GM19452 (cell line): ENCODE measurements around the gene HS3ST3A1.
"Not testable (repeated sequence)": the region's sequence is repeated elsewhere in the genome, so short reads cannot be mapped to it uniquely, and the experiment has no call there.

Source experiments
- ATAC-seq: cut with Tn5 transposase; IDR thresholded peaks from one replicate; pipeline ENCODE4 v1.9.1; 2021; ENCODE audit not compliant: unreplicated experiment

HS3ST3A1 gene

DNA sequence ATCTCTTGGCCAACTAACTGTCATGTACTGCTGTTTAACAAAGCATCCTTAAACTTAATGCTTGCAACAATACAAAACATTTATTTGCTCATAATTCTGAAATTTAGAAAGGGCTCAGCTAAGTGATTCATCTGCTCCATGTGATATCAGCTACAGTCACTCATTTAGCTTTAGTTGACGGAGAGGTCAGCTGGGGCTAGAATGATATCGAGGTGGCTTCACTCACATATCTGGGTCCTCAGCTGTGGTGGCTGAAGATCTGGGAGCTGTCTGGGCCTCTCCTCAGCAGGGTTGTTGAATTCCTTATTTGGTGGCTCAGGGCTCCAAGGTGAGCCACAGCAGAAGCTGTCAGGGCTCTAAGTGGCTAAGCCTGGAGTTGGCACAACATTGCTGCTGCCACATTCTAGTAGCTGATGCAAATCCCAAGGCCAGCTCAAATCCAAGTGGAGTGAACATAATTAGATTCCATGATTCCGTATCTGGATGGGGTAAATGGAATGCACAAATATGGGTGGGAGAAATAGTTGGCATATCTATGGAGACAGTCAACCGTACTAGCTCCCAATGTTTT lies 62.8 kb downstream of the HS3ST3A1 start:
- ATAC-seq: no peak

DNA sequence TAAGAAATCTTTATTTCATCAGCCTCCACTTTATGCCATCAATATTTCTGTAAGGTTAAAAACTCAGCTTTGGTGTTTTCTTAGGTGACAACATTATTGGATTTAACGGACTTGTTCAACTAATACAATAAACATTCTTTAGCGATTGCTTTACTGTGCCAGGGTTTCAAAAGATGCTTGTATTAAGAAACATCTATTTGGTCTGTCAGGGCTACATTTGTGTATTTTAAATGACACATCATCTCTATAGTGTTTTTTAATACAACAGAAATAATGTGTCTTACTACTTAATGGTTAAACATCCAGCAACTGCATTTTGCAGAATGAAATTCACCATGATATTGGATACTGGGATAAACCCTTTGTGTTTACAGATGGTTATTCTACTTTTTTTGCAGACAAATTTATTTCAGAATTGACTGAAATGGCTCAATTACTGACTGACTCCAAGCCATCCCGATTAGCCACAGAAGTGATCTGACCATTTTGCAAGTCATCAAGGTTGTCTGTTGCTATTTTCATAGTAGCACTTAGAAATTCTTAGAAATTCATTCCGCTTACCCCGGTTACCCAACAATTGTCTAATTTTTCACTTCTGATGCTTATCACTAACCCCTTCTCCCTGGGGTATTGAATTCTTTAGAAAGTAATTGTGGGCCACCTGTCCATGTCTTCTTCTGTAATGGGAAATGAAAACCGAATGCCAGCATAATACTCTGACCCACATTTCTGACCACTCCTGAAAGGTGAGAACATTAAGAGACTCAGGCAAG lies 63.7 kb downstream of the HS3ST3A1 start:
- no peak for ATAC-seq

DNA sequence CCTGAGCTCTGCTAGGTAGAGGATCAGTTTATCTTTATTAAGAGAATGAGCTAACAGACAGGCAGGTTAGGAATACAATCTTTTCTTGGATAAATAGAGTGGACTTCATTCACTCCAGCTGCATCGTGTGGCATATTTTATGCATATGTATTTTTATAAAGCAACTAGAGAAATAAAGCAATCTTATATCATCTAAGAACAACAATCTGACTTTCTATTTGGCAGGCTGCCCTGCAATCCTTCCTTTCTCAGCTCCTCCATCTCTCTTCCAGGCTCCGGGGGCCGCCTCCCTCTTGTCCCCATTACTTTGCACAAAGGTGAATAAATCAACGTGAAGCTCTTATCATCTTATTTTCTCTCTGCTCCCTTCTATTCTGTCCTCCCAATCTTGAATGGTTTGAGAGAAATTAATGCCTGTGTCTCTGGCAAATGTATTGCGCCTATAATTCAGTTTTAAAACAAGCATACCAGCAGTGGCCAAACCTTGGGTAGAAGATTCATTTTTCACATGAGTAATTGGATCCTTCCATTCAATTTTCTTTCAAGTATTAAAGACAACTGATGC lies 64.5 kb downstream of the HS3ST3A1 start:
- ATAC-seq: no peak

DNA sequence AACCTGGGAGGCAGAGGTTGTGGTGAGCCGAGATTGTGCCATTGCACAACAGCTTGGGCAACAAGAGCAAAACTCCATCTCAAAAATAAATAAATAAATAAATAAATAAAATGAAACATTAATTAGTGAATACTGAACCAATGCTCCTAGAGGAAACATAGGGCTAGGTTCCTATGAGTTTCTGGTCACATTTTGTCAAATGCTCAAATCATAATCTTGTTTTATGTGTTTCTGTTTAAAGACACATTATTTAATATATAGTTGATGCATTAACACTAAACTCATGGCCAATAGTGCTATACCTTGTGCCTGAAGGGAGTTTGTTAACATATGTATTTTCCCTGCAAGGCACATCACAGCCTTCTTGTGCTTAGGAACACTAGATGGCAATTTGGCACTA lies 66.8 kb downstream of the HS3ST3A1 start:
- no peak for ATAC-seq

DNA sequence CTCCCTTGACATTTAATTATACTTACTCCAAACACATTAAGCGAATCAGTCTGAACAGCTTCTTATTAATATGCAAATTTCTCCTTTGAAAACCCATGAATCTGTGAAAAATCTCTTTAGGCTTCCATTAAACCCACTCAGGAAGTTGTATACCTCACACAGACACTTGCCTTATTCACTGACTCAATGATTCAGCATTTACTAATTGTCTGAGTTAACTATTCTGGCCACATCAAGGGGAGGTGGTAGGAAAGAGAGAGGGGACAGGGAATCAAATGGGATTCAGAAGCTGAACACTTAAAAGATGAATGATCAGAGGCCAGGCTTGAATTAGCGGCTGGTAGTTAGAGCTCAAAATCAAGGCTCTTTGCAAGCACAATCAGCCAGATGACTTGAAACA lies 70.0 kb downstream of the HS3ST3A1 start:
- no peak for ATAC-seq

- ATAC-seq: no peak
Measured at GRCh38 chr17:13525876-13526275, 75.9 kb downstream of the HS3ST3A1 start.

DNA sequence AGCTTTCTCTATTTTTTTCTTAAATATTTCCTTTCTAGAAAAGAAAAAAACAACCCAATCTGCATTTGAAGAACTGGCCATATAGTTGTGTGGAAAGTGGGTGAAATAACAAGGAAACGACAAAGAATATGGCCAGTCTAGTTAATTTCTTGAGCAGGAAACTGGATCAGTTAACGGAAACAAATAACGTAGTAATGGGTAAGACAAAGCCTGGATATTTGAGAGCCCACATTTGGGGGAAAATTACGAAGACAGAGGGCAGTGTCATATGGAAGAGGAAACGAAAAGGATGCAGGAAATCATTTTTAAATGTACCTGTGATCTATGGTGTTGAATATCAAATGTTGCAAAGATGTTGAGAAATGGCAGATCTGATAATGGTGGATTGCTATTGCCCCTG lies 78.6 kb downstream of the HS3ST3A1 start:
- ATAC-seq: no peak

- no peak for ATAC-seq
Measured at GRCh38 chr17:13522749-13523148, 79.0 kb downstream of the HS3ST3A1 start.

DNA sequence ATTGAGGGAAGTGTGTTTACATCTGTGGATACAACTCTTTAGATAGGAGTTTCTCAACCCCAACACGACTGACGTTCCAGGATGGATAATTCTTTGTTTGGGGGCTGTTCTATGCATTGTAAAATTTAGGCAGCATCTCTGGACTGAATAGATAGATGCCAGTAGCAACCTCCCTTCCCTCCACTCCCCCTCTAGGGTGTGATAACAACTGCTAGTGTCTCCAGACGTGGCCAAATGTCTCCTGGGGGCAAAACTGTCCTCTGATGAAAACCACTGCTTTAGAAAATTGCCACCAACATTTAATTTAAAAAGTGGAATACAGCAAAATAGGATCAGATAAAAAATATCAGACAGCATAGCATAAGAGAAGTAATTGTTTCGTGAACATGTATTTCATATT lies 79.9 kb downstream of the HS3ST3A1 start:
- ATAC-seq: no peak

DNA sequence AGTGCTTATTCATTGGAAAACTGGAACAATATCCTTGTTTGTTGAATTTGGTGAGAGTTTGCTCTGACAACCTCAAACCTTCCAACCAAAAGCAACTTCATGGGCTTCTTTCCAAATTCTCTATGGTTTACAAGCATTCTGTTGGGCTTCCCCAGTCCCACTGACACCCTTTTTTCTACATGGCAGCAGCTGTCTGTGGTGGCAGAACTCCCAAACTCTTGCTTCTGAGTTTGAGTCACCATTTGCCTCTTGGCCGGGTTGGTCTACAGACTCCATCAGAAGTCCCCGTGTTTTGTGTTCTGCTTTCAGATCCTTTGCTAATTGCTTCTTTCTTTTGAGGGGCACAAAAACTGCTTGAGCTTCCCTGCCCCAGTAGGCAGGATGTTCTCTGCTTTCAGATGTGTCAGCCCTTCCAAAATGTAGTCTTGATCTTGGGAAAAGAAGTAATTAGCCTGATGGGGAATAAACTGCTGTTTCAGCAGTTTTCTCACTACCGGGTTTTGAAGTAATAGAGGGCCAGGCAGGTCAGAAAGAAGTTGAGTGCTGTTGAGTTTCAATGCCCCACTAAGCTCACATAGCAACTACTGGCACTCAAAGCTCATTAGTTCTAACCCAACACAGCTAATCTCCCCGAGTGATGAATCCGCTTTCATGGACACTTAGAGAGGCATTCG lies 80.7 kb downstream of the HS3ST3A1 start:
- no peak for ATAC-seq

DNA sequence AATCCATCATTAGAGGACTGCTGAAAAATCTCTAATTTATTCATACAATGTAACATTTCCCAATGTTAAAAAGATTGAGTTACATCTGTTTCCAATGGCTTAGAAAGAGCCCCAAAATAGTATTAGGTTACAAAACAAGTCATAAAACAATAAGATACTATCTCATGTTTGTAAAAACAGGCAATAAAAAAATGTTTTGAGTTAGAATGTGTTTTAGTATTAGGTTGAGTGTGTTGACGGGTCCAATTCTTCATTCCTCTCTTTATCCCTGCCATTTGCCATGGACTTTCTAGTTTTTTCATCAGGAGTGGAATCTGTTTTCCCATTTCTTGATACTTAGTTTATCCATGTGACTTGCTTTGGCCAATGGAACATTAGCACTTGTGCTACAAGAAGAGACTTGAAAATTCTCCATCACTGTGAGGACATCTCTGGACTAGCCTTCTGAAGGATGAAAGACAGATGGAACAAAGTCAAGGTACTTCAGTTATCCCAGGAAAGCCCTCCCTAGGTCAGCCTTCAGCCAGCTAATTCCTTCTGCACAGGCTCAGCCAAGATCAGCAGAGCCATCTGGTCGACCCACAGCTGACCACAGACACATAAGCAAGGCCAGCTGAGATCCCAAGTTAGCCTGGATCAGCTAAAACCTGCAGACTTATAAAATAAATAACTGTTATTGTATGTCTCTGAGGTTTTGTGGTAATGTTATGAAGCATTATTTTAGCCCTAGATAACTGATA lies 83.3 kb downstream of the HS3ST3A1 start:
- no peak for ATAC-seq

DNA sequence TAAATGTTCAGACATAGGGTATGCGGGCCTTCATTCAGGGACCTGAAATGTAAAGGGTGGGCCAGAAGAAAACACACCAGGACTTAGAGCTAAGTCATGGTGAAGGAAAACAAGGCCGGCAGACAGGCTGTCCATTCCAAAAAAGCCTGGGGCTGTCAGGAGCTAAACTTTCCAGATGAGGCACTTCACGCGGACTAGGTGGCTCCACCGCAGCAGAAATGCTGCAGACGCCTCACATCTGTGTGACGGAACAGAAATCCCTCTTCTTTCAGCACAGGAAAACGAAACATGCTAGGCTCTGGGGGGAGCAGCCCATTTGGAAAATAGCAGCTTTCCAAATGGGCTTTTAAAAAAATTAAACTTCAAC lies 88.7 kb downstream of the HS3ST3A1 start:
- no peak for ATAC-seq

GRCh38 chr17:13510062-13510461 lies 91.7 kb downstream of the HS3ST3A1 start:
- ATAC-seq: no peak

- no peak for ATAC-seq
Measured at GRCh38 chr17:13509527-13509926, 92.2 kb downstream of the HS3ST3A1 start.

- no peak for ATAC-seq
Measured at GRCh38 chr17:13508896-13509295, 92.8 kb downstream of the HS3ST3A1 start.

DNA sequence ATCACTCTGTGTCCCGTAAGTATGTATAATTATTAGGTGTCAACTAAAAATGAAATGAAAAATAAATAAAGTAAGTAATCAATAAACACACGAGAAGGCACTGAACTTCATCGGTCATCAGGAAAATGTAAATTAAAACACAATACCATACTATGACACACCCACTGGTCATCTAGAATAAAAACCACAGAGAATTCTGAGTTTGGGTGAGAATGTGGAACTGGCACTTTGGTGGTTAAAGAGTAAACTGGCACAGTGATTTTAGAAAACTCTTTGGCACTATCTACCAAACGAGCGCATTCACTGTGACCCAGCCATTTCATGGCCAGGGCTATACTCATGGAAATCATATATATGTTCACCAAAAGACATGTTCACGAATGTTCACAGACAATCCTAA lies 98.2 kb downstream of the HS3ST3A1 start:
- no peak for ATAC-seq

DNA sequence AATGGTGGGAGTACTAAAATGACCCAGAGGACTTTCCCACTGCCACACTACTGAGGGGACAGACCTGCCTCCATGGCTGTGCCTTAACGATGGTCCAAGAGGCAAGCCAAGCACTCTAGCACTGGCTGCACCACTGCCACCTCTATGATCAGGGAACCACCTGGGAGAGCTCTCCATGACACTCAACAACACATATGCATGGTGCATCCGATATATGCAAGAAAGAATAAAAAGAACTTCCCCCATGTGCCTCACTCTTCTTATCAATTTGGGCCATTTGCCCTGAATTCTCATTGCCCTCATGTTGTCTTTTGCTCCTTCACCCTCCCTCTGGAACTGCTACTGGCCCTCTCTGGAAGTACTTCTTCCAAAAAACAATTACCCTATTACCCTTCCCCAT lies 99.5 kb downstream of the HS3ST3A1 start:
- no peak for ATAC-seq

- ATAC-seq: no peak
Measured at GRCh38 chr17:13500947-13501346, 100.8 kb downstream of the HS3ST3A1 start.

DNA sequence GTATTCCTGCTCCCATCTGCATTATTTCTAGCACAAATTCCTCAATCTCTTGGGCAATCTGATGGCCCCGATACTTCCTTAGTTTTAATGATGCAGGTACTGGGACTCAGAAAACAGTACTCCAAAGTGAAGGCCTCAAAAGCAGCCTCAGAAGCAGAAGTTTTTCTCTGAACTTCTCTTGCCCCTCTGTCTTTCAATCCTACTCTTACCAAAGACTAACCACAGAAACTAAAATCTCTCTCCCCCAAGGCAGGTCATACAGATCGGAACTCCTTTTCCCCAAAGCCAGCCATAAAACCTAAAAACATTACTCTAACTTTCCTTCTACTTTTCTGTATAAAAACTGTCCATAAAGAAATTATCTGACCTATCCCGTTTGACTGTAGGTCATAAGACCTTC lies 103.5 kb downstream of the HS3ST3A1 start:
- no peak for ATAC-seq

GRCh38 chr17:13496553-13497056 lies 105.1 kb downstream of the HS3ST3A1 start:
- not testable (repeated sequence) for ATAC-seq

DNA sequence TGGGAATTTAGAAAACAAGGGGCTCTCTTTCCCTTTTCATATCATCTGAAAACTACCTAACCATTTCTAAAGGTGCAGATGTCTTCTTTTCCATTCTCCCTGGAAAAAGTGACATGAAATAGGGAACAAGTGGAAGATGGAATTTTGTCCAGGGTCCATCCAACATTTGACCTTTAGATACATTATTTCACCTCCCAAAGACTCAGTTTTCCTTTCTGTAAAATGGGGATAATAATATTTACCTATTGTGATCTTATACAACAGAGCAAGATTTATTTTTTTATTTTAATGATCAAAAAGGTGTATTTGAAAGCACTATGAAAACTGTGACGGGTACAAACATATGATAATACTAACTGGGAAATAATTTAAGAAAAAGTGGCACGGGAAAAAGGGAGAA lies 106.3 kb downstream of the HS3ST3A1 start:
- no peak for ATAC-seq
